ENCODE measurements around the gene DUSP21.

The DUSP21 gene

GRCh38 chrX:44873415-44874276 lies 29.8 kb downstream of the DUSP21 start:
- Histone ChIP-seq H3K9me3 (replicated peaks; ENCODE audit: insufficient read depth, low read length) (no peaks in the 10 kb centered on the region), H3K9me2 (replicated peaks; ENCODE audit: insufficient read depth, low read length) (no peaks in the 10 kb centered on the region), H3K4me2 (ENCODE audit: low read depth, low read length) (peak overlapping the region; percentile 80), H3K27ac (ENCODE audit: low read length) (peak overlapping the region; percentile 88), H2AFZ (ENCODE audit: low read length) (peak overlapping the region; percentile 42), H3K4me1 (ENCODE audit: low read length) (no peaks in the 10 kb centered on the region), H3F3A (ENCODE audit: insufficient read depth, low read length) (peaks cover 10% of the 10 kb centered on the region; the same call in 1 of the 2 replicates), H3K4me3 (ENCODE audit: low read length) (peak overlapping the region; percentile 76), H4K20me1 (ENCODE audit: insufficient read depth, low read length) (no peaks in the 10 kb centered on the region), H3K27me3 (replicated peaks; ENCODE audit: insufficient read depth, low read length) (no peaks in the 10 kb centered on the region), H3K9ac (ENCODE audit: low read length) (peak overlapping the region; percentile 90), H3K79me2 (ENCODE audit: low read length) (peaks cover 66% of the 10 kb centered on the region), H3K36me3 (replicated peaks; ENCODE audit: insufficient read depth, low read length) (no peaks in the 10 kb centered on the region)
- TF ChIP-seq EZH2 (optimal IDR thresholded peaks at IDR 0.05; ENCODE audit: low read depth, low read length) (no peak), EZH2phosphoT487 (IDR thresholded peaks at IDR 0.05; ENCODE audit: low read length) (no peak), CTCF (IDR thresholded peaks at IDR 0.05; ENCODE audit: low read length) (no peak)
- DNase-seq = peak; percentile 21

DNA sequence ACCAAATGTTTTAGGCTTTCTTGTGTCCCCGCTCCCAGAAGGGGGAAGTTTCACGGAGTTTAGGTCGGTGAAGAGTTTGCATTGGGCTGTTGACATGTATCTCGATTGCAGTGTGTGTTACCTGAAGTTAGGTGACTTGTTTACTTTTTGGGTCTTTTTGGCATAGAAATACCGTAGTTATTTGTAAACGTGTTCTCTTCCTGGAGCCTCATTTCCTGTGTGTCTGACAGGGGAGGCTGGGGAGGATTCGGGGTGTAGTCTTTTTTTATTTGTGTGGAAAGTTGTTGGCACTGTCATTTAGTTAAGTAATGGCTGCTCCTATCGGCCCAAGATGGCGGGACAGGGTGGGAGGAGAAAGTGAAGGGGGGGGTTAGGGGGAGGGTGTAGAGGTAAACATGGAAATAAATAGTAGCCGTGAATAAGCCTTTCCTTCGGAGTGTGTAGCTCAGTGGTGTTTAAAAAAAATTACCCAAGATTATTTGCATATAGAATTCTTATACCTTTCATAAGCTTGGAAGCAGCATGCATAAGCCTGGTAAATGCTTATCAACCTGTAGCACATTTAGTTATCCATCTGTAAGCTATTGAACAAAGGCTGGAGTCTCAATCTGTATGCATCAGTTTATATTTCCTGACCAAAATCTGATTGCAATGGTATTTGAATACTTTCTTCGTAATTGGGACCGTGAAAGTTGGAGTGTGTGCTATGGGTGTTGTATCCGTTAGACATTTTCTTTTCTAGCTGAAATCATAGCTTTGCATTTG lies 30.8 kb downstream of the DUSP21 start:
- no peaks in the 10 kb centered on the region for H3K4me1 ChIP-seq (ENCODE audit: low read length)
- H3K9me3 ChIP-seq (replicated peaks; ENCODE audit: insufficient read depth, low read length) = no peaks in the 10 kb centered on the region
- peak overlapping the region; percentile 88 for H3K27ac ChIP-seq (ENCODE audit: low read length)
- H4K20me1 ChIP-seq (ENCODE audit: insufficient read depth, low read length) = no peaks in the 10 kb centered on the region
- H2AFZ ChIP-seq (ENCODE audit: low read length) = no peak overlapping the region
- TF ChIP-seq EZH2phosphoT487 (IDR thresholded peaks at IDR 0.05; ENCODE audit: low read length) (no peak), CTCF (IDR thresholded peaks at IDR 0.05; ENCODE audit: low read length) (no peak), EZH2 (optimal IDR thresholded peaks at IDR 0.05; ENCODE audit: low read depth, low read length) (no peak)
- H3F3A ChIP-seq (ENCODE audit: insufficient read depth, low read length) = peaks cover 10% of the 10 kb centered on the region; the same call in 1 of the 2 replicates
- H3K79me2 ChIP-seq (ENCODE audit: low read length) = peaks cover 76% of the 10 kb centered on the region
- H3K9me2 ChIP-seq (replicated peaks; ENCODE audit: insufficient read depth, low read length) = no peaks in the 10 kb centered on the region
- peak overlapping the region; percentile 76 for H3K4me3 ChIP-seq (ENCODE audit: low read length)
- DNase-seq = peak; percentile 13
- H3K9ac ChIP-seq (ENCODE audit: low read length) = peak overlapping the region; percentile 90
- no peaks in the 10 kb centered on the region for H3K27me3 ChIP-seq (replicated peaks; ENCODE audit: insufficient read depth, low read length)
- no peaks in the 10 kb centered on the region for H3K36me3 ChIP-seq (replicated peaks; ENCODE audit: insufficient read depth, low read length)
- peak overlapping the region; percentile 80 for H3K4me2 ChIP-seq (ENCODE audit: low read depth, low read length)

- Histone ChIP-seq H3K4me1 (ENCODE audit: low read length) (no peaks in the 10 kb centered on the region), H2AFZ (ENCODE audit: low read length) (no peak overlapping the region), H3K9me3 (replicated peaks; ENCODE audit: insufficient read depth, low read length) (no peaks in the 10 kb centered on the region), H3K4me3 (ENCODE audit: low read length) (peak overlapping the region; percentile 76), H3K27me3 (replicated peaks; ENCODE audit: insufficient read depth, low read length) (no peaks in the 10 kb centered on the region), H3K36me3 (replicated peaks; ENCODE audit: insufficient read depth, low read length) (no peaks in the 10 kb centered on the region), H3K9ac (ENCODE audit: low read length) (peak overlapping the region; percentile 90; the same call in 1 of the 2 replicates), H3K4me2 (ENCODE audit: low read depth, low read length) (peak overlapping the region; percentile 80), H3F3A (ENCODE audit: insufficient read depth, low read length) (peaks cover 10% of the 10 kb centered on the region; the same call in 1 of the 2 replicates), H3K9me2 (replicated peaks; ENCODE audit: insufficient read depth, low read length) (no peaks in the 10 kb centered on the region), H4K20me1 (ENCODE audit: insufficient read depth, low read length) (no peaks in the 10 kb centered on the region), H3K79me2 (ENCODE audit: low read length) (peaks cover 81% of the 10 kb centered on the region), H3K27ac (ENCODE audit: low read length) (peak overlapping the region; percentile 1; the same call in 1 of the 2 replicates)
- no peak for DNase-seq
- TF ChIP-seq EZH2phosphoT487 (IDR thresholded peaks at IDR 0.05; ENCODE audit: low read length) (no peak), CTCF (IDR thresholded peaks at IDR 0.05; ENCODE audit: low read length) (no peak), EZH2 (optimal IDR thresholded peaks at IDR 0.05; ENCODE audit: low read depth, low read length) (no peak)
These were observed 31.3 kb downstream of the DUSP21 start for GRCh38 chrX:44875185-44875489.

Data from MM.1S (cell line).